Stimulated activated CD4-positive, alpha-beta T cell treated with anti-CD3 and anti-CD28 coated beads, Interleukin-4, amount 100 ng/mL, for 48 hours (primary cell): Measurements from ENCODE around the gene RAD51B.
"Not testable (repeated sequence)": the region's sequence is repeated elsewhere in the genome, so short reads cannot be mapped to it uniquely, and the experiment has no call there.

Source experiments
- DNase-seq, 2 donors: peaks; one replicate each; pipeline ENCODE4 v3.0.0-alpha.2; 2020; ENCODE audit warnings: low read depth in 2 of 2

Gene RAD51B

GRCh38 chr14:68295316-68295816 lies 475.8 kb downstream of the RAD51B start:
- DNase-seq, result no peak

DNA sequence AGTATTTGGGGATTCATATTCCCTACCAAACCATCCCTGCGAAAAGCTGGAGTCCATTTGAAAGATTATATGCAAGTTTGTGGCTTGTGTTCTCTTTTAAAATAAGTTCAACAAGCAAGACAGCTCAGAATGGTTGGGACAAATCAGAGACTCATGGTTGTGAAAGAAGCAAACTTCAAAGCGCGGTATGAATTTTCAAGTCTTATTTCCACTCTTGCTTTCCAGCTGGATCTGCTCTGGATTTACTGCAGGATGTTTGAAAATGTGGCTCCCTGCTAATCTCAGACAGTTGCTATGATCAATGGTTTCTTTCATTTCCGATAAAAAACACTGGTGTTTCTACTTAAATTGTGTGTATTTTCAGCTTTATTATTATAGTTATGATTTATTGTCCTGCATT lies 477.5 kb downstream of the RAD51B start:
- DNase-seq, result no peak

GRCh38 chr14:68297876-68298468 lies 478.4 kb downstream of the RAD51B start:
- DNase-seq, result no peak

DNA sequence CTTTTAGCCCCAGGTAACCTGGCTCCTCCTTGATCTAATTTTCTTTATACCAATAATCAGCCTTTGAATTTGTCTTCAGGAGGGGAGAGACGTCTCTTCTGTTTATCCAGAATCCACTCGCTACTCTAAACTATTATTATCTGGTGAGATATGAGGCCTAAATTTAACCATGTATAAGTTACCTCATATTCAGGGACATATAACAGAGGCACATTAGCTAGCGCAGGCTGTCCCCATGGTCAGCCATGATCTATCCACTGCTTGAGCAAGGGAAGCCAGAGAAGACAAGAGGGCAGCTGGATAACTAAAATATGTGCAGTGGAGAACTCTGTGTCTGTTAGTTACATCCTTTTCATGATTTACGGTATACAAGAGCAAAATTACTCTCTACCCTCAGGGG lies 481.0 kb downstream of the RAD51B start:
- no peak for DNase-seq

DNA sequence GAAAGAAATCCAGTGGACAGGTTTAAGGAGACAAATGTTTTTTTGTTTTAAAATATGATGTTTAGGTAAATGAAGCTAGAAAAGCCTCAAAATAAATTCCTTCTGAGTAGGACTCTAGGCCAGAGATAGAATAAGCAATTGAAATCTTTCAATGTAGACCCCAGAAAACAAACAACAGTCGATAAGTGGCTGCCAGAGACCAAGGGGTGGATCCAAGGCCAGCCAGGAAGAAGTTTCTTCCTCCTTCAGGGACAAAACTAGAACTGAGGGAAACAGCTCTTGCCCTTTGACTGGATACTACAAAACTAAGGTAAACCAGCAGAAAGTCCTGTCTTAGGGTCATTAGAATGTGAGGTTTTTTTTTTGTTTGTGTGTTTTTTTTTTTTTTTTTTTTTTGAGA lies 481.6 kb downstream of the RAD51B start:
- DNase-seq, result no peak

- not testable (repeated sequence) for DNase-seq
Measured at GRCh38 chr14:68302938-68303337, 483.4 kb downstream of the RAD51B start.

DNA sequence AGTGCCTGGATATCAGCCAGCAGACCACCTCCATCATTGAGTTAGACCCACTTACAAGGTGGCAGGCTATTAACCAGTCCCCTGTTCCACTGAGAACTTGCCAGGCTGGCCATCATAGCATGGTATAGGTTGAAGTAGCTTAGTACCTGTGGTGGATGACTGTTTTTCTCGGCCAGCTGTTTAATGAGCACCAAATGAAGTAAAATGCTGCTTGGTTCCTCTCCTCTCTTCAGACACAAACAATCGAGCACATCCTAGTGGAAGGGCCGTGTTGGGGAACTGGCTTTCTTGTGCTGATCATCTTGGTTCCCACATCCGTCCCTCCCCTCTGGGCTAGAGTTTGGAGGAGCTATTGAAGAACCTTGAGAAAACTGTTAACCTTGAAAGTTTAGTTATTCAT lies 486.2 kb downstream of the RAD51B start:
- DNase-seq, result no peak

GRCh38 chr14:68306265-68306933 lies 486.8 kb downstream of the RAD51B start:
- no peak for DNase-seq

DNA sequence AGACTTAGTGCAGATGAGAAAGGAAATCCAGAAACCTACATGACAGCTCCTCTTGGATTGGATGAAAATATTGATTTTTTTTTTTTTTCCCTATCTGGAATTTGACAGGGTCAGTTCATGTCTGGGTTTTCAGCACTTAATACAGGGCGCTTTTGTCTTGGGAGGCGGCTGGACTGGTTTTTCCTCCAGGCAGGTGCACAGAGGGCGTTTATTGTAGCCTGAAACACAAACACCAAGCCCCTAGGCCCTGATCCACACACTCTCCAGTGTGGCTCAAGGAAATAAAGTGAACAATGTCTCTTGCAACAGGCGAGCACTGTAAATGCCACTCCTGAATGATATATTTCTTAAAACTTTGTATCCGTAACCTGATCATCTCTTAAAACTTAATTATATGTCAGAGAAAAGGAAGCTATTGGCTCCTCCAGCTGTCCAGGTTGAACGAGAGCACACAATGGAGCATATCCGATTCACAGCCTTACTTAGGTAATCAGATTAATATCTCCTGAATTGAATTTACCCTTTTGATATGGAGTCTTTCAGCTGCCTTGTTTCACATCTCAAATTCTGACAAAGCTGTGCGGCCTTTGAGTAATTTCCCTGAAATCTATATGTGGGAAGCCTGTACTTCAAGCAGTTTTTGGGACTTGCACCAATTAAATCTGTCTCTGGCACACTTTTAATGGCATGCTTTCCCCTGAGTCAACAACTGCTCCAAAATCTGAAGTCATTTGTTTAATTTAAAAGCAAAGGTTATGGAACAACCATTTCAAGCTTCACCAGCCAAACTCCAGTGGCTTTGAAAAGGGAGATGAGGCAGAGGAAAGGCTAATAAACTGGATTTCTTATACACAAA lies 487.6 kb downstream of the RAD51B start:
- no peak for DNase-seq

DNA sequence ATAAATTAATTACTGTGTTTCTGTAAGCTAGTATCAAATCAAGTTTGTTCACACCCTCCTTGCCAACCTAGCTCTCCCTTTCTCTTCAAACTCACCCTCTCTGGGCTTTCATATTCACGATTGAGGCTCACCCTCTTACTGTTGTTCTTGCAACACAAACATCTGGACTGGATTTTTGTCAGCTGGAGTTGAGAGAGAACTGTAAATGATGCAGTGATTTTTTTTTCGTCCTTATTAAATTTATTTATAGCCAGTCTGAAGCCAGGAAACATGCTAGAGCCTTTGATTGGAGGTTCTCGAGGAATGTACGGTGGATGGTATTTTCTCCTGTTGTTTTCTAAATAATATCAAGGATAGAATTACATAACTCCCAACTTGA lies 488.2 kb downstream of the RAD51B start:
- DNase-seq, result no peak

- DNase-seq, result no peak
Measured at GRCh38 chr14:68308726-68309520, 489.3 kb downstream of the RAD51B start.

GRCh38 chr14:68309616-68310015 lies 490.0 kb downstream of the RAD51B start:
- DNase-seq, result no peak

GRCh38 chr14:68312300-68312699 lies 492.7 kb downstream of the RAD51B start:
- DNase-seq, result no peak

DNA sequence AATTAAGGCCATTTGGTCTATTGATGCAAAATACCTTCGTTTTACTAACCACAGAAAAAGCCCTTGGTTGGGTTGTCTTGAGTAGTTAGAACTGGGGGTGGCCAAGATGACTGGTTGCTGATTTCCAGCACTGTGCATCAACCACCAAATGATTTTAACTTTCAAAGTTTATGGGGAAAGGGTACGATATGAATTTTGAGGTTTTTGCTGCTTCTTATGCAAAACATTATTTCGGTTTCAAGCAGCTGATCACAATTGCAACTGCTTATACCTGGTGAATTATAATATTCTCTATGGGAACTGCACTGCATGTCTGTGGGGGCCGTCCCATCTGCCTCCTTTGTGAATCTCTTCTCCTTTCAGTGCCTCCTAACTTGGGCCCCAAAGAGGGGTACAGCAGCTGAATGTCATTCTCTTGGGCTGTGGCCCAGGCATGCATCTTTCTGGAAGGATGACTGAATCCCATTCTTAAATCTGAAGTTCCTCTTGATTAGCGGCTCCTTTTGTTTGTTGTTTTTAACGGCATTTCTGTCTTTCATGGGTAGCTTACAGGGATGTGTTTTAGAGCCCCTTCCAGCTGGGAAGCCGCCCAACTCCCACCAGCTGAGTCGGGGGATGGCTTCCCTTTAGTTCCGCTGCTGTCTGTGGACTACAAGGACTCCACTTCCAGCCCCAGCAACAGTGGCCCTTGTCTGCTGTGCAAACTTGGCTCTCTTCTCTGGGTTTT lies 493.5 kb downstream of the RAD51B start:
- peak in 1 of 2 donors; percentile 50 for DNase-seq

GRCh38 chr14:68314642-68315041 lies 495.1 kb downstream of the RAD51B start:
- no peak for DNase-seq

DNA sequence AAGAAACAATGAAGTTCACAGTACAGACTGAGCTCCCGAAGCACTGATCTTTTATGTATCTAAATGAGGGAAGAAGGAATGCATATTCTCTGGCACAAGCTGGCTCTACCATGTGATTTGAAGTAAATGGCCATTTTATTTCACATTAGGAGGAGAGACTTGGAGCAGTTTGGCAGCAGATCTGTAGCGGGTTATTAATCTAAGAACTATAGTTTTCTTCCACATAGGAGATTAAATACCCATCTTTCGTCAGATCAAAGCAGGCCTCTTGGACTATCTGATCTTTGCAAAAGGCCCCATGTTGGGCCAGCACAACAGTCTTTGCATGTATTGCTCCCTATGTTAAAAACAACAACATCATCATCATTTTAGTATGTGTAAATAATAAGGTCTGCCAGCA lies 495.5 kb downstream of the RAD51B start:
- DNase-seq, result no peak

- DNase-seq, result no peak
Measured at GRCh38 chr14:68316078-68316868, 496.7 kb downstream of the RAD51B start.

- no peak for DNase-seq
Measured at GRCh38 chr14:68317239-68317638, 497.7 kb downstream of the RAD51B start.

- no peak for DNase-seq
Measured at GRCh38 chr14:68318828-68319227, 499.2 kb downstream of the RAD51B start.

DNA sequence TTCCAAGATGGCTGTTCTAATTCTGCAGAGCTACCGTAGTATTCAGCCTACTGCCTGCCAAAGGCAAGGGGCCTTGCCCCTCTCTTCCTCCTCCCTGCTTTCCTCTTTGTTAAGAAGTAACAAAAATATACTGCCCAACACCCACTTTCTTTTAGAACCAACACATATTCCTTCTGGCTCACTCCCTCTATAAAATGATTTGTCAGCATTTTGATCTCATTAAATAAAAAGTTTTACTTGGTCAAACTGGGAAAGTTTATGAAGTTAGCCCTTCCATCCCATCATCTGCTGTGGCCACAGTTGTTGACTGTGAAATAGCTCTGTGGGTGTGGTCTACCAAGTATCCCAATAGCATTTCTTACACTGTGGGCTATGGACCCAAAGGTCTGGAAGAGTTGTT lies 500.9 kb downstream of the RAD51B start:
- no peak for DNase-seq
